Activated naive CD8-positive, alpha-beta T cell (primary cell): ENCODE results near the gene PEDS1.
A peak's percentile ranks its signal among the peaks of the same experiment; 100 is the strongest.
"Not testable (repeated sequence)": the region's sequence is repeated elsewhere in the genome, so short reads cannot be mapped to it uniquely, and the experiment has no call there.

Experiments used
- H3K27ac Mint-ChIP-seq: one replicate; pipeline ENCODE4 v1.8.0; 2021; ENCODE audit warnings: mixed read lengths
- H3K27me3 Mint-ChIP-seq: one replicate; pipeline ENCODE4 v1.8.0; 2021; ENCODE audit warnings: mixed read lengths
- H3K36me3 Mint-ChIP-seq: one replicate; pipeline ENCODE4 v1.8.0; 2021; ENCODE audit warnings: mixed read lengths
- H3K4me1 Mint-ChIP-seq: one replicate; pipeline ENCODE4 v1.8.0; 2021; ENCODE audit warnings: low read depth, mixed read lengths
- H3K4me3 Mint-ChIP-seq: one replicate; pipeline ENCODE4 v1.8.0; 2021; ENCODE audit warnings: mild to moderate bottlenecking, mixed read lengths
- H3K9me3 Mint-ChIP-seq: one replicate; pipeline ENCODE4 v1.8.0; 2021; ENCODE audit warnings: low read depth, mixed read lengths

Gene PEDS1

DNA sequence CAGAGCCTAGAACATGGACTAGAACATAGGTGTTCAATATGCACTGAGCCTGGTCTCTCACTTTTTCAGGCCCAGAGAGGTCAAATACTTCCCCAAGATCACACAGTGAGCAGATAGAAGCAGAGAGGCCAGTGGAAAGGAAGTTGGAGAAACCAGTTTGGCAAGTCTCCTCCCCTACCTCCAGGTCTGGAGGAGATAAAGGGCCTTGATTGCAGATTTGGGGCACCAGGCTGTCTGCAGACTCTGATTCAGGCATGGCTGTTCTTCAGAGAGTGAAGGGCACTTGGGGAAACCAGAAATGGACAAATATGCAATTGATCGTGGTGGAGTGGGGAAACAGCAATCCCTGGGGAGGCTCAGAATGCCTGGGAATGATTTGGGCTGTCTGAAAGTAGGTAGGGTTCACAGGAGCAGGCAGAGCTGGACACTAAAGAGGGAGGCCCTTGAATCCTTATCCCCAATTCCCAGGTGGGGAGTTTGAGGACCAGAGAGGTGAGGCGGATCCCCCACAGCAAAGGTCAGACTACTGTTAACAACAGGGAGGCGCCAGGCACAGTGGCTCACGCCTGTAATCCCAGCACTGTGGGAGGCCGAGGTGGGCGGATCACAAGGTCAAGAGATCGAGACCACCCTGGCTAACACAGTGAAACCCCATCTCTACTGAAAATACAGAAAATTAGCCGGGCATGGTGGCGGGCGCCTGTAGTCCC lies 2.3 kb downstream of the PEDS1 start:
- Mint-ChIP-seq H3K27ac (peak overlapping the region; percentile 85), H3K4me1 (peaks cover 62% of the 10 kb centered on the region), H3K9me3 (no peaks in the 10 kb centered on the region), H3K27me3 (no peaks in the 10 kb centered on the region), H3K4me3 (peak overlapping the region; percentile 91), H3K36me3 (no peaks in the 10 kb centered on the region)

GRCh38 chr20:50149481-50150254 lies 3.9 kb downstream of the PEDS1 start:
- Mint-ChIP-seq H3K27ac (peak overlapping the region; percentile 43), H3K4me3 (no peak overlapping the region), H3K27me3 (no peaks in the 10 kb centered on the region), H3K9me3 (no peaks in the 10 kb centered on the region), H3K36me3 (no peaks in the 10 kb centered on the region), H3K4me1 (peaks cover 69% of the 10 kb centered on the region)

GRCh38 chr20:50146732-50147662 lies 6.5 kb downstream of the PEDS1 start:
- Mint-ChIP-seq H3K4me3 (peak overlapping the region; percentile 72), H3K9me3 (no peaks in the 10 kb centered on the region), H3K36me3 (no peaks in the 10 kb centered on the region), H3K27me3 (no peaks in the 10 kb centered on the region), H3K4me1 (peaks cover 57% of the 10 kb centered on the region), H3K27ac (peak overlapping the region; percentile 93)

GRCh38 chr20:50146214-50146613 lies 7.3 kb downstream of the PEDS1 start:
- no peaks in the 10 kb centered on the region for H3K36me3 Mint-ChIP-seq

GRCh38 chr20:50145566-50145965 lies 8.0 kb downstream of the PEDS1 start:
- Mint-ChIP-seq H3K4me3 (no peak overlapping the region), H3K36me3 (no peaks in the 10 kb centered on the region), H3K27ac (peak overlapping the region; percentile 93), H3K9me3 (no peaks in the 10 kb centered on the region), H3K27me3 (no peaks in the 10 kb centered on the region), H3K4me1 (peaks cover 49% of the 10 kb centered on the region)

More at GRCh38 chr20:50146214-50146613, 7.3 kb downstream of the PEDS1 start:
- Mint-ChIP-seq H3K4me3 (peak overlapping the region; percentile 72), H3K4me1 (peaks cover 52% of the 10 kb centered on the region), H3K9me3 (no peaks in the 10 kb centered on the region), H3K27ac (peak overlapping the region; percentile 93), H3K27me3 (no peaks in the 10 kb centered on the region)

DNA sequence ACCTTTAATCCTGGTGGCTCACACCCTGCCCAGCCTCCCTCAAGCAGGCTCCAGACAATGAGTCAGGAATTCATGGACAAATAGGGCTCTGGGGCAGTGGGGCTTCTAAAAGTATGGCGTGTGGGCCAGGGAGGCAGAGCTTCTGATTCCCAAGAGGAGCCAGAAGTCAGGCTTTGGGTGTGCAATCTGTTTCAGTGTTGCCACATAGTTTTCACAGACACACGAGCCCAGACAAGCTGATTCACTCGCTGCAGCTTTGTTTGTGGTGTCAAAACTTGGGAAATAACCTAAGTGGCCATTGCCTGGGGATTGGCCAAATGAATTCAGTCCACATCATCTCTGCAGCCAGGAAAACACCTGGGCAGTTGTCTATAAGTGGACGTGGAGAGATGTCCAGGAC lies 9.2 kb downstream of the PEDS1 start:
- no peaks in the 10 kb centered on the region for H3K36me3 Mint-ChIP-seq
- peaks cover 43% of the 10 kb centered on the region for H3K4me1 Mint-ChIP-seq
- H3K27ac Mint-ChIP-seq: no peak overlapping the region
- H3K27me3 Mint-ChIP-seq: no peaks in the 10 kb centered on the region
- H3K4me3 Mint-ChIP-seq: no peak overlapping the region
- no peaks in the 10 kb centered on the region for H3K9me3 Mint-ChIP-seq

GRCh38 chr20:50142812-50143211 lies 10.7 kb downstream of the PEDS1 start:
- Mint-ChIP-seq H3K9me3 (no peaks in the 10 kb centered on the region), H3K36me3 (no peaks in the 10 kb centered on the region), H3K27ac (no peak overlapping the region), H3K4me1 (peaks cover 34% of the 10 kb centered on the region), H3K27me3 (no peaks in the 10 kb centered on the region), H3K4me3 (no peak overlapping the region)

DNA sequence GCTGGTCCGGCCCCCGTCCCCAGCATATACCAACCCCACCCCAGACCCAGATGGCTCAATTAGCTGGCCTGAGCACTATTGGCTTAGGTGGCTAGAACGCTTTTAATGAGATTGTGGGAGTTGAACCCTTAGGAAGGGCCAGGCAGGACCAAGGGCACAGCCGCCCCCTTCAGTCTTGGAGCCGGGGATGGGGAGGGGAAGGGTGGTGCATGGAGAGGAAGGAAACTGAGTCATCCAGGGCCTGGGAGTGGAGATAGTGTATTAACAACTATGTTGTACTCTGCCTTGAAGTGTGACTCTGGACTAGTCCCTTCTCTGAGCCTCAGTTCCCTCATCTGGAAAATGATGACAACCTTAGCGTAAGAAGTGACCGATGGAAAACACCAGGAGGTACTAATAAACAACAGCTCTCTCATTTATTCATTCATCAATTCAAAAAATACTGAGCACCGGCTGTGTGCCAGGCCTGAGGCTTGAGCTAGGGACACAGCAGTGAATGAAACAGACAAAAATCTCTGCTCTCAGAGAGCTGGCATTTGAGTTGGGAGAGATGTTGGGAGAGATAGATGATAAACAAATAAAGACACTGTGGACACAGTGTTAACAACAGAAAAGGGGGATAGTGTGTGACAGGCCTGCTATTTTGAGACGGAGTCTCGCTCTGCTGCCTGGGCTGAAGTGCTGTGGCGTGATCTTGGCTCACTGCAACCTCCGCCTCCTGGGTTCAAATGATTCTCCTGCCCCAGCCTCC lies 11.5 kb downstream of the PEDS1 start:
- Mint-ChIP-seq H3K27ac (no peak overlapping the region), H3K9me3 (no peaks in the 10 kb centered on the region), H3K27me3 (no peaks in the 10 kb centered on the region), H3K4me1 (peaks cover 33% of the 10 kb centered on the region), H3K36me3 (no peaks in the 10 kb centered on the region), H3K4me3 (no peak overlapping the region)

DNA sequence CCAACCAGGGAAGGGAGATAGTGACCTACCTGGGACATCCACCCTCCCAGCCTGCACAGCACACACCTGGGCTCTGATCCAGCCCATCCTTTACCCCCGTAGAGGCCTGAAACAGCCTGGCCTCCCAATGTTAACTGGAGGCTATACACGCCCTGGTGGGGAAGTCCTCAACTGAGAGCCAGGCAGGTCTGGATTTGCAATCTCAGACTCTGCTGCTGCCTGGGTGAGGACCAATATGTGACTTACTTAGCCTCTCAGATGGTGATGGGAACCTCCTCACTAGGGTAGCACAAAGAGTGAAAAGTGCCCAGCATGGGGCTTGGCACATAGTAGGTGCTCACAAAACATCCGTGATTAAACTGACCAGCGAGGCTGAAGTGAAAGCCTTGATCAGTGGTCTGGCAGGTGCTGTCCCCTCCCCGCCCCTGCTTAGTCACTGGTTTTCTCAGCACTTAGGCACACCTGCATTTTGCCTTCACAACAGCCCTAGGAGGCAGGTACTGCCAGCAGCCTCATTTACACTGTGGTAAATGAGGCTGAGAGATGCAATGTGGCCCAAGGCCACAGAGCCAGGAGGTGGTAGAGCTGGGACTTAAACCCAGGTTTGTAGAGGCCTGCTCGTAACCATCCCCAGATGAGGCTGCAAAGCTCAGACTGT lies 12.4 kb downstream of the PEDS1 start:
- Mint-ChIP-seq H3K27ac (no peak overlapping the region), H3K36me3 (no peaks in the 10 kb centered on the region), H3K4me1 (peaks cover 25% of the 10 kb centered on the region), H3K4me3 (no peak overlapping the region), H3K27me3 (no peaks in the 10 kb centered on the region), H3K9me3 (no peaks in the 10 kb centered on the region)

DNA sequence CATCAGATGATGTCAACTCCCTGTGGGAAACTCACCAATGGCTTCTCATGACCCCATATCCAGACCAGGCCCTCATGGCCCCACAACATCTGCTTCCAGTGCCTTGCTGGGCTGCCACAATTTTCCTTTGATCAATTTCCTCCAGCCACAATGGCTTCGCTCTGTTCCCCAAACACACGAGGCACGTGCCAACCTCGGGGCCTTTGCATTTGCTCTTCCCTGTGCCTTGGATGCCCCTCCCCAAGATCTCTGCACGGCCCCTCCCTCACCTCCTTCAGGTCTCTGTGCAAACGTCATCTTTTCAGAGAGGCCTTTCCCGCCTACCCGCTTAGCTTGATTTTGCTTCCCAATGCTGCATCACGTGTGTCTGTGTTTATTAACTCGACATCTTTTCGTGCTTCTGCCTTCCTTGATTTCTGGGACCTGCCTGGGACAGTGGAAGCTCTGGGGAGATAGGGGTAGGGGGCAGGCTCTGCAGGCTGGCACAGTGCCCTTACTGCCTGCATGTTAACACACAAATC lies 13.1 kb downstream of the PEDS1 start:
- no peaks in the 10 kb centered on the region for H3K9me3 Mint-ChIP-seq
- no peak overlapping the region for H3K4me3 Mint-ChIP-seq
- H3K27ac Mint-ChIP-seq: no peak overlapping the region
- H3K27me3 Mint-ChIP-seq: no peaks in the 10 kb centered on the region
- no peaks in the 10 kb centered on the region for H3K36me3 Mint-ChIP-seq
- peaks cover 19% of the 10 kb centered on the region for H3K4me1 Mint-ChIP-seq

DNA sequence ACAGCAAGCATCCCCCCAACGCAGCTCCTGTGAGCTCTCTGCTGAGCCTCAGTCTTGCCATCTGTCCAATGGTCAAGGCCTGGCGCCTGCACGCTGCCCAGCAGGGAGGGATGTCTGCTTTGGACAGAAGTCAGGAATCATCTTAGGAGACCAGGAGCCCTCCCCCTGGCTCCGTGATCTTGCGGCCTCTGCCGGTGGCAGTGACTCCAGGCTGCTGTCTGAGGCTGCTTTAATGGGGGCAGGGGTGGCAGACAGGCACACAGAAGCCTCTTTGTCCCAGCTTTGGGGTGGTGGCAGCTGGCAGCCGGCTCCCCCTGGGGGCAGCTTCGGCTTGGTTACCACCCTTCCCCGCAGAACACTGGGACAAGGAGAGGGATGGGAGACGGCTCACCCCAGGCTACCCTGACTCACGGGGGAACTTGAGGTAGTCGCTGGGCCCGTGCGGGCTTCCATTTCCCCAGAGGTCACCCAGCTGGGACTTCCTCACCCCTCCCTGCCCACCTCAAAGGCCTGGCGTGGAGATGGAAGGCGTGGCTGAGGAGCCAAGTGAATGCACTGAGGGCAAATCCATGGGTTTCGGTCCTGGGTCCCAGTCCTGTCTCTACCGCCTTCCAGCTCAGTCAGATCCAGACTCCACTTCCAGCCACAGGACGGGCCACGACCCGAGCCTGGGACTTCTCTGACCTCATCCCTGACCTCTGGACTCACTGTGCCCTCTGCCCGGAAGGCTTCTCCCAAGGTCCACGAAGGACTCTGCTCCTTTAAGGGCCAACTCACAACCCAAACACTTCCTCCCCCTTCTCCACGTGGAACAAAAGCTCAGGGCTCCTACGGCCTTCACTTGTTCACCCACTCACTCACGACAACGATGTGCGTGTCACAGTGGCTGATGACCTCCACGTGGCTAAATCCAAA lies 14.8 kb downstream of the PEDS1 start:
- peaks cover 19% of the 10 kb centered on the region for H3K4me1 Mint-ChIP-seq
- no peak overlapping the region for H3K4me3 Mint-ChIP-seq
- no peak overlapping the region for H3K27ac Mint-ChIP-seq
- no peaks in the 10 kb centered on the region for H3K36me3 Mint-ChIP-seq
- no peaks in the 10 kb centered on the region for H3K27me3 Mint-ChIP-seq
- H3K9me3 Mint-ChIP-seq: no peaks in the 10 kb centered on the region

- H3K36me3 Mint-ChIP-seq: no peaks in the 10 kb centered on the region
- no peaks in the 10 kb centered on the region for H3K27me3 Mint-ChIP-seq
- peaks cover 16% of the 10 kb centered on the region for H3K4me1 Mint-ChIP-seq
- peak overlapping the region; percentile 46 for H3K27ac Mint-ChIP-seq
- no peaks in the 10 kb centered on the region for H3K9me3 Mint-ChIP-seq
- no peak overlapping the region for H3K4me3 Mint-ChIP-seq
These were observed 15.4 kb downstream of the PEDS1 start for GRCh38 chr20:50138120-50138478.

DNA sequence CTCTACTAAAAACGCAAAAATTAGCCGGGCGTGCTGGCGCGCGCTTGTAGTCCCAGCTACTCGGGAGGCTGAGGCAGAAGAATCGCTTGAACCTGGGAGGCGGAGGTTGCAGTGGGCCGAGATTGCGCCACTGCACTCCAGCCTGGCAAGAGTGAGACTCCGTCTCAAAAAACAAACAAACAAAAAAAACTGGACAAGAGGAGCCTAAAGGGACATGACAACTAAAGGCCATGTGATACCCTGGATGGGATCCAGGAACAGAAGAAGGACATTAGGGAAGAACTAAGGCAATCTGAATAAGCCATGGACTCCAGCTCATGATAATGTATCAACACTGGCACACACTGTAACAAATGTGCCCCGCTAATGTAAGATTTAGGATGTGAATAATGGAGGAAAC lies 15.8 kb downstream of the PEDS1 start:
- not testable (repeated sequence) for H3K36me3 Mint-ChIP-seq, H3K9me3 Mint-ChIP-seq, H3K4me3 Mint-ChIP-seq, H3K27me3 Mint-ChIP-seq
- Mint-ChIP-seq H3K4me1 (peaks cover 16% of the 10 kb centered on the region), H3K27ac (peak overlapping the region; percentile 46)
